Measurements from ENCODE around the gene ACTR3. TPM values are rescaled to one million over a fixed set of nuclear protein-coding genes. Genes with fewer than 3 reads are reported as not detected.

ACTR3 gene
- total RNA-seq, 1 donor from 2014 or later: 638 TPM

GRCh38 chr2:114006460-114006859 is 116.6 kb downstream of the ACTR3 start:
- Mint-ChIP-seq H3K4me3 (no peak overlapping the region), H3K27ac (no peak overlapping the region), H3K9me3 (no peaks in the 10 kb centered on the region), H3K36me3 (ENCODE audit: low read depth) (no peaks in the 10 kb centered on the region), H3K27me3 (peaks cover 3% of the 10 kb centered on the region), H3K4me1 (no peaks in the 10 kb centered on the region)
- ChIA-PET POLR2A (no interaction called here), CTCF (no interaction called here)
- intact Hi-C loops (cut with micrococcal nuclease): no loop called here
- no peak for TF ChIP-seq CTCF (IDR thresholded peaks at IDR 0.05)
- ATAC-seq (ENCODE audit: low read depth) (no peak), DNase-seq (no peak)

- no peak for TF ChIP-seq CTCF (IDR thresholded peaks at IDR 0.05)
- no peak for DNase-seq
- H3K27me3 Mint-ChIP-seq: peaks cover 3% of the 10 kb centered on the region
These were observed 117.5 kb downstream of the ACTR3 start for GRCh38 chr2:114007436-114007835.

GRCh38 chr2:114008720-114009119 is 118.8 kb downstream of the ACTR3 start:
- POLR2A ChIA-PET: no interaction called here
- Mint-ChIP-seq H3K36me3 (ENCODE audit: low read depth) (no peaks in the 10 kb centered on the region), H3K27me3 (peaks cover 3% of the 10 kb centered on the region), H3K4me1 (no peaks in the 10 kb centered on the region), H3K27ac (no peak overlapping the region), H3K4me3 (no peak overlapping the region), H3K9me3 (no peaks in the 10 kb centered on the region)
- no peak for TF ChIP-seq CTCF (IDR thresholded peaks at IDR 0.05)
- ATAC-seq (ENCODE audit: low read depth) (no peak), DNase-seq (no peak)
- CTCF ChIA-PET: no interaction called here
- intact Hi-C loops (cut with micrococcal nuclease): no loop called here

More at GRCh38 chr2:114007436-114007835, 117.5 kb downstream of the ACTR3 start:
- intact Hi-C loops (cut with micrococcal nuclease): no loop called here
- no peaks in the 10 kb centered on the region for H3K9me3 Mint-ChIP-seq
- no peaks in the 10 kb centered on the region for H3K36me3 Mint-ChIP-seq (ENCODE audit: low read depth)
- no peaks in the 10 kb centered on the region for H3K4me1 Mint-ChIP-seq
- POLR2A ChIA-PET: no interaction called here
- no peak for ATAC-seq (ENCODE audit: low read depth)
- no peak overlapping the region for H3K27ac Mint-ChIP-seq
- CTCF ChIA-PET: no interaction called here
- H3K4me3 Mint-ChIP-seq: no peak overlapping the region

- Mint-ChIP-seq H3K27ac (no peak overlapping the region), H3K4me3 (no peak overlapping the region), H3K9me3 (no peaks in the 10 kb centered on the region), H3K4me1 (no peaks in the 10 kb centered on the region), H3K36me3 (ENCODE audit: low read depth) (no peaks in the 10 kb centered on the region), H3K27me3 (no peaks in the 10 kb centered on the region)
- ATAC-seq (ENCODE audit: low read depth) (no peak), DNase-seq (no peak)
- POLR2A ChIA-PET: no interaction called here
- no peak for TF ChIP-seq CTCF (IDR thresholded peaks at IDR 0.05)
- CTCF ChIA-PET: no interaction called here
- intact Hi-C loops (cut with micrococcal nuclease): no loop called here
These were observed 119.5 kb downstream of the ACTR3 start for GRCh38 chr2:114009205-114009944.

- ChIA-PET CTCF (no interaction called here), POLR2A (no interaction called here)
- intact Hi-C loops (cut with micrococcal nuclease): no loop called here
- no peak for TF ChIP-seq CTCF (IDR thresholded peaks at IDR 0.05)
- Mint-ChIP-seq H3K36me3 (ENCODE audit: low read depth) (no peaks in the 10 kb centered on the region), H3K27me3 (no peaks in the 10 kb centered on the region), H3K9me3 (no peaks in the 10 kb centered on the region), H3K4me1 (no peaks in the 10 kb centered on the region), H3K4me3 (no peak overlapping the region), H3K27ac (no peak overlapping the region)
- ATAC-seq (ENCODE audit: low read depth) (no peak), DNase-seq (no peak)
These were observed 120.1 kb downstream of the ACTR3 start for GRCh38 chr2:114010001-114010400.

All from activated B cell treated with CpG ODN at 0.5 μM for 24 hours (primary cell).